ENCODE data around the gene EXOC3L4.

EXOC3L4 gene

DNA sequence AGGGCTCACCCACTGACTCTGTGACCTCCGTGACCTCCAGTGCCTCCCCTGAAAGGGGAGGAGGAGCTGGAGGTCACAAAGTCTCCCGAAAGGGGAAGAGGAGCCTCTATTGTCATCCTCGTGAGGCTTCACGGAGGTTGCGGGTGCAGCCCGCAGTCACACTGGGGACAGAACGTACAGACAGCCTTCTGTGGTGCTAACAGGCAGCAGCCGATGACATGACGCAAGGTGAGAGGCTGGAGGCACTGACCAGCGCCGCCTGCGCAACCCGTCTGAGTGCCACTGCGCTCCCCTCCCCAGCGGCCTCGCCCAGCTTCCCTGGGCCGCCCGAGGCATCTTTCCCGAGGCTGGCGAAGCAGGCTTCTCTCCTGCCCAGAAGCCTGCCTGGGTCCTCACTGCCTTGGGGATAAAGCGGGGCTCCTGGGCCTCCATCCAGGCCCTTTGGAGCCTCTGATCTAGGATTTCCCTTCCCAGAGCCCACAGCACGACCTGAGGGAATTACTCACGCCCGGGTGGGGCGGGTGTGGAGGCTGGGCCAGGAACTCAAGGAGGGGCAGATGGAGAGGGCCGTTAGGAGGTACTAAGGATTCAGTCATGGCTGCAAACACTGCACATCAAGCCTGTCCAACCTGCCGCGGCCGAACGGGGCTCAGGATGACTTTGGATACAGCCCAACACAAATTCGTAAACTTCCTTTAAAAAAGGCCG lies 22.8 kb upstream of the EXOC3L4 start:
- DNase-seq = no peak

DNA sequence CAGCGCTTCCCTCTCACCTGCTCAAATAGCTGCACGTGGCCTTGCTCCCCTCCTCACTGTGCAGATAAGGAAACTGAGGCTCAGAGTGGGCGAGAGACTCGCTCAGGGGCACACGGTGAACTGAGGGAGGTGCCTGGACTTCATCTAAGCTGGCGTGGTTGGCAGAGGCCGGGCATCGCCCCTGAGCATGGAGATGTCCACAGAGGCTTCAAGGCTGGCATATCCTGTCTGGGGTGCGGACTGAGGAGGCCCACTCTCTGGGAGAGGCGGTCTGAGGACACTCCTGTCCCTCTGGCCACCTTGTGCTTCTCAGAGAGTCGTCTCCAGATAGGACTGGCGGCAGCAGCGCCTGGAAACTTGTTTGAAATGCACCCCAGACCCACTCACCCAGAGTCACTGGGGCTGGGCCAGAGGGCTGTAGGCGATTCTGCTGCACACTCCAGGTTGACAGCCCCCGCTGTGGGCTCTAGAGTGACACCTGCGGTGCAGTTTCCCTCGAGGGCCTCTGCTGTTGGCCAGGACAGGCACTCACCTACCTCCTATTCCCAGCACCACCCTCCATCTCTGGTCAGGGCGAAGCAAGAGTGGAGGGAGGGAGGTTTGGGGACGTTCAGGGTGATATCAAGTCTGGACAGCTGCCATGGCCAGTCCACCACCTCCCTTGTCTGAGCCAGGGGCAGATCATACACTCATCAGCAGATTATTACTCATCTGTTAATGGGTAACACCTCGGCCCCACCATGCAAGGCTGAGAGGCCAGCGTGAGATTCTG lies 21.7 kb upstream of the EXOC3L4 start:
- DNase-seq = no peak

DNA sequence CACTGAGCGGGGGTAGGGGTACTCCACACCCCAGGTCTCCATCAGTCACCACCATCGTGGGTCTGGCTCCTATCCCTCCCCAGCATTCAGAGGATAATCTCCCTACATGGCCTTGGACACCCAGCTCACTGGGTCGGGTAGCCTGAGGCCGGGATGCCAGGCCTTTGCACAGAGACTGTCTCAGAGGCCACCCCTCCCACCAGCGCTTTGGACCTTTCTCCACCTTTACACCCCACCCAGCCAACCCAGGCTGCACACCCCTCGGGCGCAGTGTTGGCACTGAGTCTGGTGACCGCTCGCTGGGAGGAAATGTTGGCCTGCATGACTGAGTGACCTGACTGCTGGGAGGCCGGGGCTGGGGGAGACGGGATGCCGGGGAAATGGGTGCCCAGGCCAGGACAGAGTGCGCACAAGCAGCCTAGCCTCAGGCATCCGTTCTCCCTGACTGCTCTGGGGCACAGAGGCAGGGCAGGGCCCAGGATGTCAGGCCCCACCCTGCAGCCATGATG lies 21.1 kb upstream of the EXOC3L4 start:
- DNase-seq = no peak

DNA sequence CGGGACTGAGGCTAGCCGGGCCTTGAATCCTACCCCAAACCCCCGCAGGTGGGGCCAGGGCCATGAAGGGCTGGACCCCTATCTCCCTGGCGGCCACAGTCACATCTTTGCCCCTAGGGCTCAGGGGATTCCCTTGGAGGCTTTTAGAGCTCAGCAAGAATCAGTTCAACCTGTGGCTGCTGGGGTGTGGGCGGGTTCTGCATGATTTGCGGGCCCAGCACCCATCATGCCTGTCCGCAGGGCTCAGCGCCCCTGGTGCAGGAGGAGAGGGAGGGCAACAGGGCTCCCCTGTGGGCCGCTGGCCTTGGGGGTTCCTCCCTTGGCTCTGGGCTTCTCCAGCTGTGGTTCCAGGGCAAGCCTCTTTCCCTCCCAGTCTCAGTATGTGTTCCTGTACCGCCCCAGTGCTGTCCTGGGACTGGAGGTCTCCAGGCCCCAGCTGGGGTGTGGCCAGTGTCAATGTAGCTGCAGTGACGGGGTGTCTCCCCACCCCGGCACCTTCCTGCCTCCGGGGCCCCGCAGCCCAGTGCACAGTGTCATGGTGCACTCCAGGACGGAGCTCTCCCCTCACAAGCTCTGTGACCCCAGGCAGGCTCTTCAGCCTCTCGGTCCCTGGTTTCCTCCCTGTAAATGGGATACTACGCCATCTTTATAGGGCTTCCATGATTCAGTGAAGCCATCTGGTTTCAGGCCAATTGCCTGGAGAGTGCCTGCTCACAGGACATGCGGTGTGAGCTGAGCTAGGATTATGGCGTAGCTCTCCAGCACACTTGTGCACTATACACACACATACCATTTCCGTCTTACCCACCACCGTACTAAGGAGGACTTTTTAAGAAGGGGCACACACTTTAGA lies 20.4 kb upstream of the EXOC3L4 start:
- DNase-seq = no peak

DNA sequence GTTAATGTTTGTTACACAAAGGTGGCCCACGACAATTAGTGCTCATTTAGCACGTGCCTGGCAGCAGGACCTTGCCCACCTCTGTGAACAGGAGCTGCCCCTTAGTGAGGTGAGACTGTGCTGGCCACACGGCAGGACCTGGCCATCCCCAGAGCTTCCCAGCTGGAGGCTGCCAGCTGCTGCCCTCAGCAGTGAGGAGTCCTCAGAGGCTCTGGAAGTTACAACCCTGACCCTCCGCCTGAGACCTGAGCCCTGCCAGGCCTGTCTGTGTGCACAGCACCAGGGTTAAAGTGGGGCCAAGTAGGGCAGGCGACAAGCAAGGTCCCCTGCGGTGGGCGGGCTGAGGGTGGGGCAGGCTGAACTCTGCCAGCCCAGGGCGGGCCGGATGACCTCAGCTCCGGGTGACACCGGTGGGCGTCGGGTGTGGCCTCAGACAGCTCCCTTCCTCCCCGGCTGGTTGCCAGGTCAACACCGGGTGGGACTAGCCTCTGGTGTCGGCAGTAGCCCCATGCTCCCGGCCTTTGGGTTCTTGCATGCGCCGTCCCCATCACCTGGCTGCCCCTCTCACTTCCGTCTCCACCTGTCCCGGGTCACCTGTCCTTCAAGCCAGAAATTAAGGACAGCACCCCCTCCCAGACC lies 19.7 kb upstream of the EXOC3L4 start:
- DNase-seq = no peak

DNA sequence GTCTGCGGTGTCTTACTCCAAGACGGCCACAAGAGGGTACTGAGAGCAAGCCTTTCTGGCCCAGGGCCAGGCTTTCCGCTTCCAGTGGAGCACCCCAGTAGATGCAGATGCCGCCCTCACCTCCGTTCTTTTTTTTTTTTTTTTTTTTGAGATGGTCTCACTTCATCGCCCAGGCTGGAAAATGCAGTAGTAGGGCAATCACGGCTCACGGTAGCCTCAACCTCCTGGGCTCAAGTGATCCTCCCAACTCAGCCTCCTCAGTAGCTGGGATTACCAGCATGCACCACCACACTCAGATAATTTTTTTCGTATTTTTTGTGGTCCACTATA lies 16.1 kb upstream of the EXOC3L4 start:
- peak; percentile 64 to 76 for DNase-seq

DNA sequence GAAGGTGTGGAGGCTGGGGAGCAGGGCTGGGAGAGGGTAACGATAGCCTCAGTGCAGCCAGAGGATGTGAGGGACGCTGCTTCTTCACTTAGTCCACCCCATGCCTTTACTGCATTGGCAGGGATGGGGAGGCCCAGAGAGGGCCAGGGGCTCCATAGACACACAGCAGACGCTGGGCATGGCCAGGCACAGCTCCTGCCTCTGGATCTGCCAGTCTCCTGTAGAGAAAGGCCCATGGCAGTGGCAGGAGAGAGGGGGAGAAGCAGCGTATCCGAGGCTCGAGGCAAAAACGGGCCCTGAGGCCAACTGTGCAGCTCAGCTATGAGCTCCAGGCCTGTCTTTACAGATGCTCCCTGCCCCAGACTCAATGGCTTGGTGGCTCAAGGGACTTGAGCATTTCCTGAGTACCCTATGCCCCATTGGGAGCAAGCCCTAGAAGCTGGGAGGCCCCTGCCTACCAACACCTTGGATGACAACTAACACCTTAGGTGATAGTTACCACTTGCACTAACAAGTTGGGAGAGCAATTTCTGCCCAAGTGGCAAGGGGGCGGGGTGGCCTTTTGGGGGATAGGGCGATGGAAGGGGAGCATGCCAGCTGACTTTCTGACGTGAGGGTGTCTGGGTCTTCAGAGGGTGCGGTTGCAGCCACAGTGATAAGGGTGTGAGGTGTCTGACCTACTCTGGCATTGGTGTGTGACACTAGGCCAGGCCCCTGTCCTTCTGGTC lies 15.5 kb upstream of the EXOC3L4 start:
- DNase-seq = no peak

DNA sequence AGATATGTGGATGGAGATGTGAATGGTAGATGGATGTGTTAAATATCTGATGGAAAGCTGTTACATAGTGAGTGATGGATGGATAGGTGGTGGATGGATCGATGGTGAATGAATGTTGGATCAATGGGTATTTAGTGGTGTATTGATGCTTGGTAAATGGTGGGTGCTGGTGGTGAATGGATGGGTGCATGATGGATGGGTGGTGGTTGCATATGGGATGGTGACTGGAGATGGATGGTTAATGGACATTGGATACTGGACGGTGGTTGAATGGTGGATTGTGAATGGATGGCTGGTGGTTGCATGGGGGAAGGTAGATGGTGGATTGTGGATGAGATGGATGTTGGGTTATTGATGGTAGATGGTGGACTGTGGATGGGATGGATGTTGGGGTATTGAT lies 12.6 kb upstream of the EXOC3L4 start:
- no peak for DNase-seq

DNA sequence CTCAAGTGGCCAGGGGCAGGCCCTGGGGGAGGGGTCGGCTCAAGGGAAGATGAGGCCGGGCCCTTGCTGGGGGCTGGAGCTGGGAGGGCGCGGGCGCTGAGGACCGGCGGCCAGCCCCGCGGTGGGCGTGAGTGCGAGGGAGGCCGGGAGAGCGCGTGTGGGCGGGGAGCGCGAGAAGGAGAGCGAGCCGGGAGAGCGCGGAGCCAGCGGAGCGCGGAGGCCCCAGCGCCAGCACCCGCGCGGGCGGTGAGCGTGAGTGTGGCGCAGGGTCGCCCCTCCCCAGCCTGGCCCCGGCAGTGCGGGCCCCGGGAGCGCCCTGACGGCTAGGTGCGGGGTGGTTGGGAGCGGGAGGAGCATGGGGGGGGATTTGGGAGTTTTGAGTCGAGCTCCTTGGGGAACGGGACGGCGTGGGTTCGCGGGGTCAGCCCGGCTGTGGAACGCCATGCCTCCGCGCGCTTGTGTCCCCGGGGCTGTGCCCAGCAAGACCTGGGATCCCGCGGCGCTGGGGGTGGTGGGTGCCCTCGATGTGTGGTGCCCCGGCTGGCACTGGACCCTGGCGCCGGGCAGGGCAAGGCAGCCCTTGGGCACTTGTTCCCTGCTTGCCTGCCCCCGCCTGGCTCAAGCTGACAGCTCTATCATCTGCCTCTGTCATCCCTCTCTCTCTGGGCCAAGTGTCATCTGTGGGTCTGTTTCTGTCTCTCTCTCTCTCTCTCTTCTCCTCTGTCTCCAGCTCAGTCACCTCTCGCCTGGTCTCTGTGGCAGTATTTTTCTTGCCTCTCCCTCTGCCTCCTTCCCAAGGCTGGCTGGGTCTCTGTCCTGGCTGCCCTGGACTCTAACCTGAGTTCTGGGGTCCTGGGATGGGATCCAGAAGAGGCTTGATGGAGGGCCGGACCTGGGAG lies 10.3 kb upstream of the EXOC3L4 start, which contains the start of gene LBHD2:
Gene LBHD2, plus strand, starts transcription at position 190 of the 899 bp plus-strand sequence. CDS start 1,803 bp downstream, outside the sequence.
- no peak for DNase-seq

DNA sequence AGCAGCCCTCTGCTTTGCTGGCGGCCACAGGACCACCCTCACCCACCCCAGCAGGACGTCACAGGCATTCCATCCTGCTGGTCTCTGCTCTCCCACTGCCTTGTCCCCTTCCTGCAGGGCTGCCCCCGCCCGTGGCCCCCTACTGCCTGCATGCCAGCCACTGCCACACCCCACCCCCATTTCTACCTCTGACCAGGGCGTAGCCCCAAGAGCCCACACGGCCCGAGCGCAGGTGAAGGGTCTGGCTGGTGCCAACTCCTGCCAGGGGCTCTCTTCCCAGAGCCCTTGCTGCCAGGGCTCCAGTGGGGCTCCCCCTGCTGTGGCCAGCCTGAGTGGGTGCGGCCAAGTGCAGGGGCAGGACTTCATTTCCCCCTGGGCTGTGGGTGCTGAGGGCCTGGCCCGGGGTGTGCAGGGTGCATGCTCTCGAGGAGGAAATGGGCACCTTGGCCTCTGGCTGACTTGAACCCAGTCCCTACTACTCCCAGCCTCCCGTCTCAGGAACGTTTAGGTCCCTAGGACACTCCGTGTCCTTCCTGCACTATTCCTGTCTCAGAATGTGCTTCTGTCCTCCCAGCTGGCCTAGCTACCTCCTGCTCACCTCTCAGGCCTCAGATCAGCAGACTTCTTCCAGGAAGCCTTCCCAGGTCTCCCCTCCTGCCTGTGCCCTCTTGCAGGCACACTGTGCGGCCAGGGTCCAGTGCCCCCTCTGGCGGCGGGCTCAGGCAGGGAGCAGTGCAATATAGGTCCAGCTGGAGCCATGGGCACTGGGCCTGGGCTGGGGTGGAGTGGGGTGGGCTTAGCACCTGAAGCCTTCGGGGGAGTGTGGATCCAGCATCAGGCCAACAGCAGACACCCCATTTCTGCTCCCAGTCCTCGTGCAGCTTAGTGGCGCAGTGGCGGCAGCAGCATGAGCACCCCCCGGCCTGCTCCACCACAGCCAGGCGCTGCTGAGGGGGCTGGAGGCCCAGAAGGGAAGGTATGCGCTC lies 9.1 kb upstream of the EXOC3L4 start:
- DNase-seq = no peak

DNA sequence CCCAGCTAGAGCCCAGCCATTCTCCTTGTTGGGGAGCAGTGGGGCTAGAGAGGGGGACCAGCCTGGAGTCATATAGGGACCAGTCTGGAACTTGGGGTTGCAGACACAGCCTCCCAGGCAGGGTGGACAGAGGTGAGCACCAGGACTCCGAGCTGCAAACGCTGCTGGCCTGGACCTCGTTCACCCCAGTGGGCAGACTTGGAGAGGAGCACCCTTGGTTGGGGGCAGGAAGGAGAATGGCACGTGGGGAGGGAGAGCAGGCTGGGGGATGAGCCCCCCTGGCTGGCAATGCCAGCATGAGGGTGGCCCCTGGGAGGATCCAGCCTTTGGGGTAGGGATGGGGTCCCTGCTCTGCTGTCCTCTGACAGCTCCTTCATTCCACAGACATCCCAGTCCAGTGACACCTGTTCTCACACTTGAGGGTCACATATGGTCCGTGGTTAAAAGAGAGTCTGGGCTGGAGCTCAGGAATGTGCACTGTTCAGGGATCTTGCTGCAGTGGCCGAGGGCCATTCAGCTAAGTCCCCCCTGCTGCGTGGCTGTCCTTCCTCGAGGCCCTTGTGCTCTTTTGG lies 7.7 kb upstream of the EXOC3L4 start:
- no peak for DNase-seq

DNA sequence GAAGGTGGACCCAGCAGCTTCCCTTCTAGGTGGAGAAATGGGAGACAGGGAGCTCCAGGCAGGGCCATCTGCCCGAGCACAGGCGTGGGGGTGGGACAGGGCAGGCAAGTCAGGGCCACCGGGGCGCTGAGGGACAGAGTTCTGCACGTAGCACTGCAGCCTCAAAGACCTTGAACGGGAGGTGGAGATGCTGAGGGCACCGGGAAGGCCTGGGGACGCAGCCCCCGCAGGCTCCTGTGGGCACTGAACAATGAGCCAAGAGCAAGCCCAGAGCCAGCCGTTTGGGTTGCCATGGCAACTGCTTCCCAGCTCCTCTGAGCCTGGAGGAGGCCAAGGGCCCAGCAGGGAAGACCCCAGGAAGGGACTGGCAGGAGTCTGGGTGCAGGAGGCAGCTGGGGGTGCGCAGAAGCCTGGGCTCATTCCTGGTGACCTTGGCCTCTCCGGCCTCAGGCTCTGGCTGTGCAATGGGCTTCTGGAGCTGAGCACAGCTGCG lies 7.1 kb upstream of the EXOC3L4 start:
- DNase-seq = no peak

DNA sequence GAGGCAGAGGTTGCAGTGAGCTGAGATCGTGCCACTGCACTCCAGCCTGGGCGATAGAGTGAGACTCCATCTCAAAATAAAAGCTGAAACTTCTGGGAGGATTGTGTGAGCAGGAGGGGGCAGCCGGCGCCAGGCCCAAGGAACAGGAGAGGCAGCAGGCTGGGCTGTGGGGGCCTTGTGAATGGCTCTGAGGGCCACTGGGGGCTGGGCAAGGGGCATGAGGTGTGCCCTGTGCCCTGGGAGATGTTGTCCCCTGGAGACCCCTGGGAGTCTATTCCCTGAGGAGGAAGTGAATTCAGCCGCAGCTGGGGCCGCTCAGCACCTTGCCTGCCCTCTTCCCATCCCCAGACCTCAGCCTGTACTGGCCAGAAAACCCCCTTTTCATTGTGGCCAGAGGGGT lies 5.6 kb upstream of the EXOC3L4 start:
- no peak for DNase-seq

DNA sequence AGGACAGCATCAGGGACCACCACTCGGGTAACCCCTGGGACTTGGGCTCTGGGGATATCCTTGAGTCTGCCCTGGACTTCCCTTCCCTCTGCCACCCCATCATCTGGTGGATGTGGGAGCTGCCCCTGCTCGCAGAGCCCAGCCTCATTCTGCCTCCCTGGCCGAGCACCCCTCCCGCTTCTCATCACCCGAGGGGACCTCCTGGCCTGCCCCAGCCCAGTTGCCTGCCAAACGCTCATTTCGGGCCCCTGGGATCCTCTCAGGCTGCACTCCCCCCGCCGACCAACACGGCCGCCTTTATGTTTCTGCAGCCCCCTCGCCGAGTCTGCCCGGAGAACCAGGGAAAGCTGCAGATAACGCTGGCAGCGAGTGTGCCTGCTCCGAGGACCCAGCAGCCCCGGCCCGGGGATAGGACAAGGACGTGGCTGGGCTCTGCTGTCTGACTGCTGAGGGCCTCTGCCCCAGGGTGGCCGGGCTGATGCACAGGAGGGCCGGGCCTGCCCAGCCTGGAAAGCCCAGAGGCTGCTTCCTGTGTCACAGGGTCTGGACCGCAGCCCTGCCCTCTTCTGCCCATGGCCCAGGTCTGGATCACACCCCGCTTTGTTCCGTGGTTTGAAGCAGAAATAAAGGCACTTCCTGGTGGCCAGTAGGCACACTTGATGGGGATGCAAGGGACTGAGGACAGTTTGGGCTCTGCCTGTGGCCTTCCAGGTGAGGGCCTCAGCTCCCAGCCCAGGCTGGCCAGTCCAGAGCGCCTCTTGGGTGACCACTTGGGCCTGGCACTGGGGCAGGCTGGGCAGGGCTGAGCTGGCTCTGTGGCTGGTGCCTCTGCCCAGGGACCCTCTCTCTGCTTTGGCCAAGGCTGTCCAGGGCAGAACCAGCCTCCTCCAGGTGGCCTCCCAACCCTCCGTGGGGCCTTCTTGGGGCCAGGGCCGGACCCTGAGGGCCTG lies 4.9 kb upstream of the EXOC3L4 start:
- DNase-seq = no peak

DNA sequence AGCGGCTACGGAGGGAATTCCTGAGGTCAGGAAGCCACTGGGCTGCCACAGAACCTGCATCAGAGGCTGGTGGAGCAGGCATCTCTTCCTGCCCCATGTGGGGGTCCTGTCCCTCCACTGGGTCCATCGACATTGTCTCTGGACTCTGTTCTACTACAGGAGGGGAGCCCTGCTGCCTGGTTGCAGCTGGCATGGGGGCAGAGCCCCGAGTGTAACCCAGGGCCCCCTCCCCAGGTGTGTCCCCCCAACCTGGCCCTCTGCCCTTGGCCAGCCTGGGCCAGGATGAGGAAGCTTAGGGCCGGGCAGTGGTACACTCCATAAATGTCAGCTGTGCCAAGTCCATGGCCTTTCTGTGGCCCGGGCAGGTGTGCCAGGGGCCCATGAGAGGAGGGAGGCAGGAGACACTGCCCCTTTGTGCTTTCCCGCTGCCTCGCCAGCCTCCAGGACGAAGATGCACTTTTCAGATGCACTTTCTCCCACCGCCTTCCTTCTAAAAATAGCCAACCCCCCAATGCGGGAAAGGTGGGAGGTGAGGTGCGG lies 4.0 kb upstream of the EXOC3L4 start:
- no peak for DNase-seq

DNA sequence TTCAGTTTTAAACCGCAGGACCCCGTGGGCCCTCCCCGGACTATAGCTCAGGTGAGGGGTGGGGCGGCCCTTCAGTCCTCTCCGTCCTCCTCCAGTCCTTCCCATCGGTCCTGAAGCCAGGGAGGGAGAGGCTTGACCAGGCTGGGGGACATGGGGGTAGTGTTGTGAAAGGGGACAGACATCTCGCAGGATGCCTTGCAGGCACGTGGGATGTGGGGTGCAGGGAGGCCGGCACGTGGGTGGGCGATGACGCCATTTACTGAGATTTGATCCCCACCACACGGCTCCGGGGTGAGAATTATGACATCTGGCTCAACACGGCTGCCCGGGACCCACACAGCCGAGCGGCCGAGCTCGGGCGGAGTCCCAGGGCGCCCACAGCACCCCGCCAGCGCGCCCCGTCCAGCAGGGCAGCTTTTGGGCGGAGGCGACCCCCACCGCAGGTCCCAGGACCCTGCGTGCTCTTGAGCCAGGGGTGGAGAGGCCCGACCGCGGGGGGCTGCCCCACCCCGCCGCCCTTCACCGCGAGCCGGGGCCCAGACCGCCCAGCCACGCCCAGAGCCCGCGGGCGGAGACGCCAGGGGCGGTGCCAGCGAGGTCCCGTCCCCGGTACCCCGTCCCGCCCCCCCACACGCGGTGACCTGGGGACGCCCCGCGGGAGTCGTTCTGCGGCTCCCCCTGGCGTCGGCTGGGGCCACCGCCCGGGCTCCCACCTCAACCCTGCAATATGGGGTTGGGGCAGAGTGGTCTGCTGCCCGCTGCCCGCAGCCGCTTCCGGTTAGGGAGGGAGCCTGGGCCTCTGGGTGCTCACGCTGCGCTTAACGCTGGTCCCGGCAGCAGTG lies 3.3 kb upstream of the EXOC3L4 start:
- DNase-seq = peak; percentile 78 to 82

DNA sequence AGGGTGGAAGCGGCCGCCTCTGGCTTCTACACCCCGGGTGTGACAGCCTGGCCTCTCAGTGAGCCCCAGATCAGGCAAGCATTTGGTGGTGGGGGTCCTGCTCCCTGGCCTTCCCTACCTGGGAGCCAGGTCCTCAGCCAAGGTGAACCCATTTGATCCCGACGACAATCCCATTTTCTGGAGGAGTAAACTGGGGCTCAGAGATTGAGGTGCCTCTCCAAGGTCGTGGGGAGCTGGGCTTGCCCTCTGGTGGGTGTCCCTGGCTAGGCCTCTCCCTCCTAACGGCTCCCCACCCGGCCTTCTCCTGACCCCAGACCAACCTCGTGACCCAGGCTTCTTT lies 2.7 kb upstream of the EXOC3L4 start:
- DNase-seq = no peak

Data from stimulated activated CD4-positive, alpha-beta T cell treated with anti-CD3 and anti-CD28 coated beads, Interleukin-4, amount 100 ng/mL, for 4 hours (primary cell).